ENCODE measurements around the gene SHC3. TPM values are rescaled to one million over a fixed set of nuclear protein-coding genes. Genes with fewer than 3 reads are reported as not detected.

SHC3 gene
- total and polyA plus RNA-seq, 9 of the 15 experiments (the other 6 are each of a cell fraction or from before 2014, with no cell fraction given) = not detected

- in situ Hi-C loops (cut with MboI) = loop anchor here (25.0 kb wide), 1 partner anchor 1062 kb away; the partner anchor contains the start of gene CDK20
- WGBS (ENCODE audit: insufficient coverage, low coverage, missing lambda C conversion rate) = 0% methylated on average over 2 of the region's 4 CpGs
- Histone ChIP-seq H3K9me3 (replicated peaks; ENCODE audit: control insufficient read depth, insufficient read depth, low read depth, low read length) (no peaks in the 10 kb centered on the region), H3K9me1 (ENCODE audit: control insufficient read depth, insufficient read depth, low read length) (no peaks in the 10 kb centered on the region), H3K9ac (ENCODE audit: insufficient read depth in 1 of 2, low read depth in 2 of 2, low read length in 2 of 2) (no peak overlapping the region), H4K20me1 (replicated peaks; ENCODE audit: control insufficient read depth, insufficient read depth, low read length) (no peaks in the 10 kb centered on the region), H3K4me3 (no peak overlapping the region), H3K4me2 (ENCODE audit: insufficient read depth, low read length) (no peak overlapping the region), H3K36me3 (ENCODE audit: control insufficient read depth, insufficient read depth, low read length) (no peaks in the 10 kb centered on the region), H3K27ac (ENCODE audit: extremely low read depth, low read depth, low read length) (no peak overlapping the region), H2AFZ (ENCODE audit: low read depth, low read length) (no peak overlapping the region), H3K4me1 (replicated peaks in 1 of 2; ENCODE audit: control insufficient read depth in 2 of 2, insufficient read depth in 2 of 2, low read length in 2 of 2) (no peaks in the 10 kb centered on the region), H3K79me2 (ENCODE audit: control insufficient read depth, insufficient read depth, low read length) (no peaks in the 10 kb centered on the region), H3K27me3 (ENCODE audit: control insufficient read depth in 2 of 2, insufficient read depth in 2 of 2, low read length in 2 of 2) (no peaks in the 10 kb centered on the region)
- FAIRE-seq = no peak
- no peak for ATAC-seq
- intact Hi-C loops (cut with micrococcal nuclease) = no loop called here
- ChIA-PET CTCF (ENCODE audit: low intra/inter-chr PET ratio) (no interaction called here), POLR2A (interaction anchor here (0.6 kb wide), 1 partner anchor 286 kb away, joined by 3 read pairs; no protein-coding TSS in a partner anchor)
- BruUV-seq (replicated peaks) = no TSS peak
- TF ChIP-seq NCOA4 (IDR thresholded peaks at IDR 0.05; ENCODE audit: partially characterized antibody) = no peak
- no peak for TF ChIP-seq HMG20A (CRISPR knock-in tag; conservative IDR thresholded peaks at IDR 0.05)
- TF ChIP-seq YBX1 (IDR thresholded peaks at IDR 0.05) = no peak
- TF ChIP-seq NCOA1 (IDR thresholded peaks at IDR 0.05; ENCODE audit: low read depth) = no peak
- no peak for TF ChIP-seq IRF2 (CRISPR knock-in tag; IDR thresholded peaks at IDR 0.05)
- no peak for TF ChIP-seq E2F3 (CRISPR knock-in tag; IDR thresholded peaks at IDR 0.05)
- no peak for TF ChIP-seq PURB (CRISPR knock-in tag; IDR thresholded peaks at IDR 0.05; ENCODE audit: low read depth)
- DNase-seq (ENCODE audit: extremely low read depth in 1 of 4, low spot score in 3 of 4) = no peak
Measured at GRCh38 chr9:89024727-89025126, 153.9 kb downstream of the SHC3 start.

- Histone ChIP-seq H3K4me2 (ENCODE audit: insufficient read depth, low read length) (no peak overlapping the region), H3K79me2 (ENCODE audit: control insufficient read depth, insufficient read depth, low read length) (no peaks in the 10 kb centered on the region), H3K27ac (ENCODE audit: extremely low read depth, low read depth, low read length) (no peak overlapping the region), H3K36me3 (ENCODE audit: control insufficient read depth, insufficient read depth, low read length) (no peaks in the 10 kb centered on the region), H3K9me1 (ENCODE audit: control insufficient read depth, insufficient read depth, low read length) (no peaks in the 10 kb centered on the region), H3K9me3 (replicated peaks; ENCODE audit: control insufficient read depth, insufficient read depth, low read depth, low read length) (no peaks in the 10 kb centered on the region), H3K9ac (ENCODE audit: insufficient read depth in 1 of 2, low read depth in 2 of 2, low read length in 2 of 2) (no peak overlapping the region), H3K4me3 (no peak overlapping the region), H2AFZ (ENCODE audit: low read depth, low read length) (no peak overlapping the region), H3K4me1 (replicated peaks in 1 of 2; ENCODE audit: control insufficient read depth in 2 of 2, insufficient read depth in 2 of 2, low read length in 2 of 2) (no peaks in the 10 kb centered on the region), H3K27me3 (ENCODE audit: control insufficient read depth in 2 of 2, insufficient read depth in 2 of 2, low read length in 2 of 2) (no peaks in the 10 kb centered on the region), H4K20me1 (replicated peaks; ENCODE audit: control insufficient read depth, insufficient read depth, low read length) (no peaks in the 10 kb centered on the region)
- WGBS (ENCODE audit: insufficient coverage, low coverage, missing lambda C conversion rate) = 4% methylated on average over 3 of the region's 3 CpGs
- POLR2A ChIA-PET = interaction anchor here (0.7 to 0.8 kb wide), 2 partner anchors 13 to 233 kb away, joined by 3 to 4 read pairs; no protein-coding TSS in a partner anchor
- DNase-seq (ENCODE audit: extremely low read depth in 1 of 4, low spot score in 3 of 4) = no peak
- intact Hi-C loops (cut with micrococcal nuclease) (no loop called here), in situ Hi-C loops (cut with MboI) (loop anchor here (25.0 kb wide), 1 partner anchor 1061 kb away; the partner anchor contains the start of gene CDK20)
- BruUV-seq (replicated peaks) = no TSS peak
- FAIRE-seq = no peak
- CTCF ChIA-PET (ENCODE audit: low intra/inter-chr PET ratio) = no interaction called here
- ATAC-seq = no peak
- no peak for TF ChIP-seq ATF6 (CRISPR knock-in tag; IDR thresholded peaks at IDR 0.05)
- no peak for TF ChIP-seq ZFP36 (IDR thresholded peaks at IDR 0.05; ENCODE audit: low read depth, low read length, partially characterized antibody)
- no peak for TF ChIP-seq NR1H2 (CRISPR knock-in tag; IDR thresholded peaks at IDR 0.05)
- TF ChIP-seq COPS2 (conservative IDR thresholded peaks at IDR 0.05) = no peak
- TF ChIP-seq ZNF644 (tag; IDR thresholded peaks at IDR 0.05; ENCODE audit: low read depth) = no peak
- no peak for TF ChIP-seq CC2D1A (IDR thresholded peaks at IDR 0.05)
- TF ChIP-seq GTF2B (IDR thresholded peaks at IDR 0.05; ENCODE audit: extremely low read depth, insufficient read length) = no peak
Measured at GRCh38 chr9:89023740-89024139, 154.9 kb downstream of the SHC3 start.
